Neutrophil (primary cell): ENCODE results near the gene TMEM62.

Experiments used
- H3K27ac ChIP-seq: fragments of 200-600 bp; sonication (generic); 2 replicates; pipeline ENCODE4 v1.5.1; 2016; ENCODE audit warnings: mild to moderate bottlenecking, moderate library complexity
- H3K27me3 ChIP-seq: fragments of 200-600 bp; sonication (generic); 2 replicates; pipeline ENCODE4 v1.6.0; 2016; ENCODE audit warnings: mild to moderate bottlenecking
- H3K36me3 ChIP-seq: fragments of 200-600 bp; sonication (generic); 2 replicates; pipeline ENCODE4 v1.5.1; 2017
- H3K4me1 ChIP-seq, 2 experiments: fragments of 200-600 bp in 1 of 2; sonication (generic) in 1 of 2; 1 replicate in 1 of 2; 2 replicates in 1 of 2; pipeline versions ENCODE4 v1.5.1 to v1.6.1; 2013 to 2016; ENCODE audit warnings: low read depth in 1 of 2, low read length in 1 of 2, mild to moderate bottlenecking in 1 of 2, moderate library complexity in 1 of 2; ENCODE audit not compliant: control insufficient read depth in 1 of 2, insufficient read depth in 1 of 2
- H3K4me3 ChIP-seq, 2 experiments: fragments of 200-600 bp in 1 of 2; sonication (generic) in 1 of 2; 1 replicate in 1 of 2; 2 replicates in 1 of 2; pipeline ENCODE4 v1.5.1; 2013 to 2016; ENCODE audit warnings: low read depth in 1 of 2, low read length in 1 of 2, mild to moderate bottlenecking in 1 of 2, moderate library complexity in 1 of 2
- H3K9me3 ChIP-seq: fragments of 200-600 bp; sonication (generic); 2 replicates; pipeline ENCODE4 v1.5.1; 2016
- TF ChIP-seq, protein P1 (sequence below): fragments of 200-600 bp; sonication (generic); IDR thresholded peaks from 2 replicates; pipeline ENCODE4 v1.5.1; 2016; ENCODE audit warnings: antibody characterized with exemption

The TMEM62 gene

DNA sequence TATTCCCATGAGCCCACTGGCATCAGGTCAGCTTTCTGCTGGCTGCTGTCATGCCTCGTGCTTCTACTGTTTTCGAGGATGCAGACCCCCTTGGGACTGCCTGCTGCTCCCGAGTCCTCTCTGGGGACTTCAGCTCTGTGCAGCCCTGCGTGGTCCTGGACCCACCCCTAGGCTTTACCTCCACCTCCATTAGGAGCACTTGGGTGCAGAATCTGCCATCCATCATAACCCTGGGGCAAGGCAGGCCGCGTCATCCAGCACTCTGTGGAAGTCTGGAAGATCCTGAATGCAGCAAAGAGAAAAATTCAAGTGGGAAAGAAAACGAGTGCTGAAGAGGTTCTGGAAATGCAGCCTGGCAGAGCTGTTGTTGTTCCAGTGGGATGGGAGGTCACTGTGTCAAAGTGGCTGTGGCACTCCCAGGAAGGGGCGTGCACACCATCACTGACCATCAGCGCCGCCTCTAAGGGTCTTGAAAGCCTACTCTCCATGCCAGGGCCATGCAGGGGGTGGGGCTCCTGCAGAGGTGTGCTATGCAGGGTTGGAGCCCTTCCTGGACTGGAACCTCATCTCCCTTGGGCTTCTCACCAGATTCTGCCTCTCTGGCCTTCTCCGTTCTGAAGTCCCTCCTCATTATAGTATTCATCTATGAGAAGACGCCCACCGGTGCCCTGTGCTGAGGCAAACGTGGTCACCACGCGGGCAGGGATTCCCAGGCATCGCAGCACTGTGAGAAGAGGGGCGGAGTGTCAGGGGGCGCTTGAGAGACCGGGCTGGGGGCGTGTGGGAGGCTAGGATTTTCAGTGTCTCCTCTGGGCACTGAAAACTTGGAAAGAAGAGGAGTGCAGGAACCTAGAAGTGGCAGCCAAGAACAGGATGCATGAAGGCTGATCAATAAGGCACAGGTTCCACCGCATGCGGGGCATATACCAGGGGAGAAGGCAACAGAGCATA lies 74.9 kb downstream of the TMEM62 start:
- Histone ChIP-seq H3K4me3 (no peak overlapping the region), H3K36me3 (no peaks in the 10 kb centered on the region), H3K9me3 (no peaks in the 10 kb centered on the region), H3K27me3 (peaks cover 43% of the 10 kb centered on the region), H3K27ac (no peak overlapping the region), H3K4me1 (no peaks in the 10 kb centered on the region)
- TF ChIP-seq, protein P1, sequence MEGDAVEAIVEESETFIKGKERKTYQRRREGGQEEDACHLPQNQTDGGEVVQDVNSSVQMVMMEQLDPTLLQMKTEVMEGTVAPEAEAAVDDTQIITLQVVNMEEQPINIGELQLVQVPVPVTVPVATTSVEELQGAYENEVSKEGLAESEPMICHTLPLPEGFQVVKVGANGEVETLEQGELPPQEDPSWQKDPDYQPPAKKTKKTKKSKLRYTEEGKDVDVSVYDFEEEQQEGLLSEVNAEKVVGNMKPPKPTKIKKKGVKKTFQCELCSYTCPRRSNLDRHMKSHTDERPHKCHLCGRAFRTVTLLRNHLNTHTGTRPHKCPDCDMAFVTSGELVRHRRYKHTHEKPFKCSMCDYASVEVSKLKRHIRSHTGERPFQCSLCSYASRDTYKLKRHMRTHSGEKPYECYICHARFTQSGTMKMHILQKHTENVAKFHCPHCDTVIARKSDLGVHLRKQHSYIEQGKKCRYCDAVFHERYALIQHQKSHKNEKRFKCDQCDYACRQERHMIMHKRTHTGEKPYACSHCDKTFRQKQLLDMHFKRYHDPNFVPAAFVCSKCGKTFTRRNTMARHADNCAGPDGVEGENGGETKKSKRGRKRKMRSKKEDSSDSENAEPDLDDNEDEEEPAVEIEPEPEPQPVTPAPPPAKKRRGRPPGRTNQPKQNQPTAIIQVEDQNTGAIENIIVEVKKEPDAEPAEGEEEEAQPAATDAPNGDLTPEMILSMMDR: no peak

DNA sequence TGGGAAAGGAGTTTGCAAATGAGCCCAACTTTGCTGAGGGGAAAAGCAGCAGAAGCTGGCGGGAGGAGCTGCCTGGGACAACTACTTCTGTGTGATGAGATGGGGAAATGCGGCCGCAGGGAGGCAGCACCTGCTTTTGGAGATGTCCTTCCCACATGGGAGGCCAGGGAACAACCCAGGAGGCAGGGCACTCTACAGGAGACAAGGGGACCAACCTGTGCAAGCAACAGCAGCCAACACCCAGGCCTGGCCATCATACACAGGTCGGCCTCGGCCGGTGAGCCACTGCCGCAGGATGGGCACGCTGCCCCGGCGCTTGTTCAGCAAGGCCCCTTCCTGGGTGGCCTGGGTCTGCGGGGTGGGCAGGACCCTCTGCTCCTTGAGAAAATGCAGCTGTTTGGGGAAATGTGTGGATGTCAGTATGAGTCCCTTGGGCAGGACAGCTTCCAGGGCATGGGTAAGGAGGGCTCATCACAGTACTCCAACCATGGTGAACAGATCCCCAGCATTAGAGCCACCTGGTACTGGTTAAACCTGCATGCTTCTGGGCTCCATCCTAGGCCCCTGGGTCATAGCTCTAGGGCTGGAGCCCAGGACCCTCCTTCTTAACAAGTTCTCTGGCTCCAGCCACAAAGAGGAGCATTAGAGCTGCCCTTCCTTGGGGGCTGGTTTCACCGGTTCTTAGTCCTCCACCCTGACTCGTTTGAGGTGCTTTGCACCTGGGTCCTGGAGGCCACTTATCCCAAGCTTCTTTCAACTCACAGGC lies 75.9 kb downstream of the TMEM62 start:
- Histone ChIP-seq H3K9me3 (no peaks in the 10 kb centered on the region), H3K36me3 (no peaks in the 10 kb centered on the region), H3K4me1 (no peaks in the 10 kb centered on the region), H3K4me3 (no peak overlapping the region), H3K27ac (no peak overlapping the region), H3K27me3 (peaks cover 43% of the 10 kb centered on the region)
- TF ChIP-seq, protein P1: no peak

DNA sequence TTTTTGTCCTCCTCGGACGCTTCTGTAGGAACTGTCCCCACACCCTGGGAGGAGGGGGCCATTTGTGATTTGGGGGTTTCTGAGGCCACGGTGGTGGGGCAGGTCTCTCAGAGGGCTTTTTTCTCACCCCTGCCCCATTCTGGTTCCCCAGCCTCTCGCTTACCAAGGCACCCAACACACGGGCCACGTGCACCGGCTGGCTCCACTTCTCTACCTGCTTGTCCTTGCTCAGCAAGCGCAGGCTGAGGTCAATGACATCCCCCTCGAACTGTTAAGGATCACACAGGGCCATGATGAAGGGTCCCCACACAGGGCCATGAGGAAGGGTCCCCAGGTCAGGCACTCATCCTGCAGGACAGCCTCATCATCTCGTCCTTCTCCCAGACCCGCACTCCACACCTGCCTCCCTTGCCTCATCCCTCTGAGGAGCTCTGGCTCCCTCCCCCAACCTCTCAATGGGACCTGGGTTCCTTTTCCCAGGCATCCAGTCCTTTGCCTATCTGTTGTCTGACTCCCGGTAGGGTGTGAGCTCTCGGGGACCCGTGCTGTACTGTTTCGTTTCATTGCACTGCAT lies 76.9 kb downstream of the TMEM62 start:
- Histone ChIP-seq H3K9me3 (no peaks in the 10 kb centered on the region), H3K27ac (no peak overlapping the region), H3K27me3 (peaks cover 43% of the 10 kb centered on the region), H3K36me3 (no peaks in the 10 kb centered on the region), H3K4me3 (no peak overlapping the region), H3K4me1 (no peaks in the 10 kb centered on the region)
- TF ChIP-seq, protein P1: no peak

DNA sequence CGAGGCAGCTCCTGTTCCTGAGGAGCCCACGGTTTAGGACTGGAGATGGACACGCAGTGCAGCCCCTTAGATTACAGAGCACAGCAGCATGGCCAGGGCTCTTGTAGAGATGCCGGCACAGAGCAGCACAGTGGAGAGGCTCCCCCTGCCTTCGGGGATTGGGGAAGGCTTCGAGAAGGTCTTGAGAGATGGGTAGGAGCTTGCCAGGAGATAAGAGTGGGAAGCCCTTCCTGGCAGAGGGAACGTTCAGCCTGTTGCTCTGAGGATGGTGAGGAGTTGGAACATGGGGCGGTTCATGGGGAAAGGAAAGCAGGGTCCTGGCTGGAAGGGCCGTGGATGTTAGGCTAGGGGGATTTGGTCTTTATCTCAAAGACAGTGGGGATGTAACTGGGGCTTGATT lies 77.4 kb downstream of the TMEM62 start:
- H3K9me3 ChIP-seq: no peaks in the 10 kb centered on the region
- peaks cover 43% of the 10 kb centered on the region for H3K27me3 ChIP-seq
- H3K27ac ChIP-seq: no peak overlapping the region
- TF ChIP-seq, protein P1: no peak
- H3K36me3 ChIP-seq: no peaks in the 10 kb centered on the region
- no peaks in the 10 kb centered on the region for H3K4me1 ChIP-seq
- no peak overlapping the region for H3K4me3 ChIP-seq

DNA sequence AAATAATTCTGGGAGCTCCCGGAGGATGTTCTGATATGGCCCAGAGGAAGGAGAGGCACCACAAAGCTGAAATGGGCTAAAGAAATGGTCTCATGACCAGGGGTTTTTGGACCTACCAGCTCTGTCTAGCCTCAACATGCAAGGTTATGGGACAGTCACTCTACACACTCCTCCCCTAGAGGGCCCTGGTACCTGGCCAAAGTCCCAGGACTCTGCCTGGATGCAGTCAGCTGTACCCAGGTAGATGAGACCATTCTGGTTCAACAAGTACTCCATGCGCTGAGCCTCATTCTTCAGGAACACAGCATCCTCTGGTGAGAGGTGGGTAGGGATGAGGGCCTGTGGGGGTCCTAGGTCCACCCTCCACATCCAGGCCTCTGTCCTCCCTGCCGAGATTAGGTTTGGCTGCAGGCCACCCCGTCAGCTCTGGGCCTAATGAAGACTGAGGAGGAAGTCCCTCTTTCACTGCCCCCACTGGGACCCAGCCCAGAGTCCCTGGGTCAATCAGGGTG lies 77.9 kb downstream of the TMEM62 start:
- H3K4me3 ChIP-seq: no peak overlapping the region
- no peaks in the 10 kb centered on the region for H3K4me1 ChIP-seq
- H3K36me3 ChIP-seq: no peaks in the 10 kb centered on the region
- no peak overlapping the region for H3K27ac ChIP-seq
- H3K27me3 ChIP-seq: peaks cover 43% of the 10 kb centered on the region
- H3K9me3 ChIP-seq: no peaks in the 10 kb centered on the region
- TF ChIP-seq, protein P1: no peak
